Gastroesophageal sphincter (tissue), 4 donors: Measurements from ENCODE around the gene SPTA1. TPM values are rescaled to one million over a fixed set of nuclear protein-coding genes. Genes with fewer than 3 reads are reported as not detected.

Experiments used
- ATAC-seq: fragments of 150-250 bp; one replicate; pipeline ENCODE4 v1.9.1; 2016; ENCODE audit warnings: mild to moderate bottlenecking, moderate library complexity
- H3K27ac ChIP-seq, 4 donors: fragments of 200-600 bp; sonication (generic) in 3 of 4; 1 replicate in 3 of 4; 2 replicates in 1 of 4; pipeline ENCODE4 v1.5.1; 2016 to 2019
- H3K27me3 ChIP-seq: fragments of 200-600 bp; sonication (generic); one replicate; pipeline ENCODE4 v1.5.1; 2019
- H3K36me3 ChIP-seq, 2 donors: fragments of 200-600 bp; sonication (generic); one replicate each; pipeline ENCODE4 v1.5.1; 2019; ENCODE audit warnings: control low read depth in 1 of 2
- H3K4me1 ChIP-seq, 3 donors: fragments of 200-600 bp; sonication (generic); 1 replicate in 2 of 3; 2 replicates in 1 of 3; pipeline ENCODE4 v1.5.1; 2016 to 2019; ENCODE audit warnings: control low read depth in 2 of 3
- H3K4me3 ChIP-seq, 2 donors: fragments of 200-600 bp; sonication (generic); one replicate each; pipeline ENCODE4 v1.5.1; 2019; ENCODE audit warnings: mild to moderate bottlenecking in 1 of 2, moderate library complexity in 1 of 2
- H3K9me3 ChIP-seq, 3 donors: fragments of 200-600 bp; sonication (generic); one replicate each; pipeline ENCODE4 v1.5.1; 2017 to 2019; ENCODE audit warnings: control low read depth in 2 of 3
- CTCF ChIP-seq, 4 experiments: fragments of 200-600 bp in 2 of 4; fragments of 450-650 bp in 2 of 4; sonication (generic) in 1 of 4; IDR thresholded peaks; one replicate each; pipeline ENCODE4 v1.5.1; 2017 to 2019; ENCODE audit warnings: antibody characterized with exemption in 4 of 4, mild to moderate bottlenecking in 2 of 4, moderate library complexity in 2 of 4
- EP300 ChIP-seq: sonication (generic); formaldehyde crosslinking; IDR thresholded peaks from one replicate; pipeline ENCODE4 v1.6.1; 2017; ENCODE audit warnings: antibody characterized with exemption, mild to moderate bottlenecking
- POLR2A ChIP-seq, 2 donors: fragments of 450-650 bp; IDR thresholded peaks; one replicate each; pipeline ENCODE4 v1.6.1; 2017; ENCODE audit warnings: antibody characterized with exemption in 2 of 2, mild to moderate bottlenecking in 2 of 2, moderate library complexity in 1 of 2
- POLR2AphosphoS5 ChIP-seq: sonication (generic); formaldehyde crosslinking; IDR thresholded peaks from one replicate; pipeline ENCODE4 v1.6.1; 2017; ENCODE audit warnings: antibody characterized with exemption
- WGBS, 2 donors: methylation state at CpG; one replicate each; pipeline ENCODE4 v1.1.5; 2018; ENCODE audit warnings: low coverage in 1 of 2; 5-methylcytosine and 5-hydroxymethylcytosine counted together
- total RNA-seq, 4 donors: library from RNA; depleted of rRNA; stranded (reverse); fragments of >200 nt; gene quantifications; one replicate each; pipeline ENCODE4 v1.1.0, GENCODE V29; 2016

Gene SPTA1
- total RNA-seq, 4 donors from 2014 or later = 0.05 to 0.16 TPM; not detected in 2

- TF ChIP-seq CTCF (IDR thresholded peaks at IDR 0.05) = no peak
- no peak for TF ChIP-seq POLR2AphosphoS5
- no peak for TF ChIP-seq EP300
- no peak for TF ChIP-seq POLR2A (IDR thresholded peaks at IDR 0.05)
- ATAC-seq = no peak
- 50 to 67% methylated on average over 1 of the region's 1 CpG for WGBS, 2 donors
- no peaks in the 10 kb centered on the region for H3K4me1 ChIP-seq
- no peaks in the 10 kb centered on the region for H3K27me3 ChIP-seq
- H3K36me3 ChIP-seq = no peaks in the 10 kb centered on the region
- H3K27ac ChIP-seq = no peak within 1 kb of the TSS
- no peaks in the 10 kb centered on the region for H3K9me3 ChIP-seq
- H3K4me3 ChIP-seq = no peak within 1 kb of the TSS
These were observed 106.8 kb downstream of the SPTA1 start, which contains the start of gene OR10X1 for GRCh38 chr1:158579733-158580132. TSS of gene OR10X1 (minus strand) at chr1:158579899. CDS start at chr1:158579899, 0 bp downstream.

- no peaks in the 10 kb centered on the region for H3K4me1 ChIP-seq
- ATAC-seq = no peak
- H3K27me3 ChIP-seq = no peaks in the 10 kb centered on the region
- WGBS, 2 donors = 73 to 75% methylated on average over 2 to 3 of the region's 3 CpGs
- no peaks in the 10 kb centered on the region for H3K9me3 ChIP-seq
- no peak overlapping the region for H3K27ac ChIP-seq
- TF ChIP-seq EP300 = no peak
- no peak for TF ChIP-seq CTCF (IDR thresholded peaks at IDR 0.05)
- no peaks in the 10 kb centered on the region for H3K36me3 ChIP-seq
- no peak overlapping the region for H3K4me3 ChIP-seq
These were observed 109.0 kb downstream of the SPTA1 start for GRCh38 chr1:158577561-158577960.

GRCh38 chr1:158572226-158572625 is 114.3 kb downstream of the SPTA1 start:
- Histone ChIP-seq H3K27me3 (no peaks in the 10 kb centered on the region), H3K4me1 (no peaks in the 10 kb centered on the region), H3K4me3 (no peak overlapping the region), H3K9me3 (no peaks in the 10 kb centered on the region), H3K36me3 (no peaks in the 10 kb centered on the region), H3K27ac (no peak overlapping the region)
- TF ChIP-seq CTCF (IDR thresholded peaks at IDR 0.05) = no peak
- no peak for TF ChIP-seq POLR2AphosphoS5
- no peak for TF ChIP-seq EP300
- no peak for TF ChIP-seq POLR2A (IDR thresholded peaks at IDR 0.05)
- 86 to 100% methylated on average over 1 of the region's 1 CpG for WGBS, 2 donors
- ATAC-seq = no peak

GRCh38 chr1:158570480-158570879 is 116.0 kb downstream of the SPTA1 start, which contains the start of gene OR6P1:
TSS of gene OR6P1 (minus strand) at chr1:158570580. CDS start at chr1:158563604, 6,976 bp downstream.
- Histone ChIP-seq H3K4me1 (no peaks in the 10 kb centered on the region), H3K4me3 (no peak within 1 kb of the TSS), H3K9me3 (no peaks in the 10 kb centered on the region), H3K27me3 (no peaks in the 10 kb centered on the region), H3K27ac (no peak within 1 kb of the TSS), H3K36me3 (no peaks in the 10 kb centered on the region)
- ATAC-seq = no peak
- 63 to 80% methylated on average over 1 to 3 of the region's 3 CpGs for WGBS, 2 donors
- TF ChIP-seq POLR2A (IDR thresholded peaks at IDR 0.05) (no peak), EP300 (no peak), POLR2AphosphoS5 (no peak), CTCF (IDR thresholded peaks at IDR 0.05) (no peak)

GRCh38 chr1:158564608-158565007 is 121.9 kb downstream of the SPTA1 start:
- H3K36me3 ChIP-seq = no peaks in the 10 kb centered on the region
- H3K9me3 ChIP-seq = no peaks in the 10 kb centered on the region
- no peak overlapping the region for H3K4me3 ChIP-seq
- no peaks in the 10 kb centered on the region for H3K27me3 ChIP-seq
- ATAC-seq = no peak
- no peak overlapping the region for H3K27ac ChIP-seq
- WGBS, 2 donors = 53 to 86% methylated on average over 1 to 2 of the region's 2 CpGs
- TF ChIP-seq POLR2A (IDR thresholded peaks at IDR 0.05) (no peak), POLR2AphosphoS5 (no peak), EP300 (no peak), CTCF (IDR thresholded peaks at IDR 0.05) (no peak)
- no peaks in the 10 kb centered on the region for H3K4me1 ChIP-seq
